Hippocampal formation (tissue), 2 donors: Measurements from ENCODE around the gene ZNF605.
A peak's percentile ranks its signal among the peaks of the same experiment; 100 is the strongest.
"Not testable (repeated sequence)": the region's sequence is repeated elsewhere in the genome, so short reads cannot be mapped to it uniquely, and the experiment has no call there.

Experiments
- DNase-seq, 2 donors: peaks; one replicate each; lab custom pipeline; 2025; lab: John Stamatoyannopoulos, UW

Gene ZNF605

GRCh38 chr12:132908145-132909029 lies 47.7 kb downstream of the ZNF605 start:
- DNase-seq: peak; percentile 92 to 93

- DNase-seq: not testable (repeated sequence)
Measured at GRCh38 chr12:132907789-132908144, 48.3 kb downstream of the ZNF605 start.

- DNase-seq: no peak
Measured at GRCh38 chr12:132907216-132907615, 48.9 kb downstream of the ZNF605 start.

GRCh38 chr12:132904718-132905328 lies 51.3 kb downstream of the ZNF605 start:
- peak in 1 of 2 donors; percentile 31 for DNase-seq

GRCh38 chr12:132899033-132899432 lies 57.1 kb downstream of the ZNF605 start:
- DNase-seq: no peak

GRCh38 chr12:132888852-132889251 lies 67.3 kb downstream of the ZNF605 start:
- DNase-seq: no peak

GRCh38 chr12:132887513-132888351 lies 68.4 kb downstream of the ZNF605 start, which contains the start of gene CHFR:
CHFR (minus strand) TSS chr12:132887605; CDS start chr12:132887328, 277 bp downstream.
- peak; percentile 94 to 97 for DNase-seq

- no peak for DNase-seq
Measured at GRCh38 chr12:132886529-132887477, 69.3 kb downstream of the ZNF605 start.

GRCh38 chr12:132881818-132882217 lies 74.3 kb downstream of the ZNF605 start:
- no peak for DNase-seq

- DNase-seq: not testable (repeated sequence)
Measured at GRCh38 chr12:132874620-132875019, 81.5 kb downstream of the ZNF605 start.

- no peak for DNase-seq
Measured at GRCh38 chr12:132874175-132874574, 81.9 kb downstream of the ZNF605 start.

- DNase-seq: no peak
Measured at GRCh38 chr12:132873724-132874123, 82.4 kb downstream of the ZNF605 start.

- no peak for DNase-seq
Measured at GRCh38 chr12:132872975-132873421, 83.1 kb downstream of the ZNF605 start.

GRCh38 chr12:132872073-132872855 lies 83.8 kb downstream of the ZNF605 start:
- DNase-seq: no peak

GRCh38 chr12:132869551-132869950 lies 86.6 kb downstream of the ZNF605 start:
- no peak for DNase-seq
